PFSK-1 (cell line): ENCODE results near the gene GPR173.

ENCODE experiments used
- POLR2AphosphoS5 ChIP-seq: IDR thresholded peaks from 2 replicates; pipeline ENCODE4 v1.6.1; 2012; ENCODE audit warnings: low read depth, mild to moderate bottlenecking, control low read depth, low read length, moderate library complexity
- SIN3A ChIP-seq: IDR thresholded peaks from 2 replicates; pipeline ENCODE4 v1.6.1; 2012; ENCODE audit warnings: mild to moderate bottlenecking, low read length, moderate library complexity, borderline replicate concordance; ENCODE audit not compliant: insufficient read depth
- TAF1 ChIP-seq: IDR thresholded peaks from 2 replicates; pipeline ENCODE4 v1.6.1; 2012; ENCODE audit warnings: low read length, control low read depth, borderline replicate concordance; ENCODE audit not compliant: insufficient read depth

DNA sequence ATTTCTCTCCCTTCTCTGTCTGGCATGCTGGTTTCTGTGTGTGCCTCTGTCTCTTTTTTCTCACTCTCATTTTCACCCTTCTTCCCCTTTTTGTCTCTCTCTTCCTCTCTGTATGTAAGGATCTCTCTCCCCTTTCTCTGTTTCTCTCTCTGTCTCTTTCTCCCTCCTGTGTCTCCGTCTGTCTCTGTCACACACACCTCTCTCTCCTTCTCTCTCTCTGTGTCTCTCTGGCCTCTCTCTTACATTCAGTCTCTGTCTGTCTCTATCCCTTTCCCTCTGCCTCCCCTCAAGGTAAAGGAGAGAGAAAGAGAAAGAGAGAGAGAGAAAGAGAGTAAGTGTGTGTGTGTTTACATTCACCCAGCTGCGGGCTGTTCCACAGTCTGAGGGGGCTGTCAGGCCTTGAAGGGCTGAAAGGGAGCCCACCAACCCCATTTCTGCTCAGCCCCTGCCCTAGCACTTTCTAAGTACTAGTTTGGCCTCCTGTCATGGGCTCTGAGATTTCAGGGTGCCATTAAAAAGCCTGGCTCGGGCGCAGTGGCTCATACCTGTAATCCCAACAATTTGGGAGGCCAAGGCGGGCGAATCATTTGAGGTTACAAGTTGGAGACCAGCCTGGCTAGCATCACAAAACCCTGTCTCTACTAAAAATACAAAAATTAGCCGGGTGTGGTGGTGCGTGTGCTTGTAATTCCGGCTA is 24.0 kb downstream of the GPR173 start:
- TF ChIP-seq POLR2AphosphoS5: no peak
- TF ChIP-seq SIN3A: no peak
- TF ChIP-seq TAF1: no peak
